Common myeloid progenitor, CD34-positive (primary cell): ENCODE data around the gene PWWP2A.

ENCODE experiments used
- CTCF ChIA-PET: fragments of 350-600 bp; sonication (Branson Sonifier 250); formaldehyde crosslinking; loops from one replicate; lab custom pipeline; 2021; ENCODE audit warnings: antibody characterized with exemption; lab: Charles Lee
- POLR2A ChIA-PET: fragments of 350-600 bp; sonication (Branson Sonifier 250); formaldehyde crosslinking; loops from one replicate; lab custom pipeline; 2021; ENCODE audit warnings: antibody characterized with exemption; lab: Charles Lee
- DNase-seq, 3 donors: peaks; one replicate each; pipeline versions ENCODE4 v3.0.0 to v3.0.0-alpha.2; 2013
- H3K27ac ChIP-seq, 2 experiments: 1 replicate in 1 of 2; 2 replicates in 1 of 2; pipeline ENCODE4 v1.7.0; 2013; ENCODE audit warnings: inconsistent platforms in 2 of 2, low read length in 2 of 2, mild to moderate bottlenecking in 2 of 2, low read depth in 1 of 2, moderate library complexity in 1 of 2; ENCODE audit not compliant: severe bottlenecking in 2 of 2, insufficient read depth in 1 of 2, poor library complexity in 1 of 2
- H3K27me3 ChIP-seq, 5 experiments: replicated peaks in 2 of 5; 1 replicate in 3 of 5; 2 replicates in 2 of 5; pipeline versions ENCODE4 v1.6.1 to v1.7.0; 2013; ENCODE audit warnings: low read length in 4 of 5, mild to moderate bottlenecking in 2 of 5, moderate library complexity in 2 of 5, inconsistent platforms in 1 of 5; ENCODE audit not compliant: insufficient read depth in 5 of 5, control insufficient read depth in 4 of 5
- H3K36me3 ChIP-seq, 4 experiments: 1 replicate in 2 of 4; 2 replicates in 2 of 4; pipeline versions ENCODE4 v1.6.1 to v1.7.0; 2013; ENCODE audit warnings: low read length in 3 of 4, control low read depth in 1 of 4, mild to moderate bottlenecking in 1 of 4; ENCODE audit not compliant: control insufficient read depth in 4 of 4, insufficient read depth in 4 of 4
- H3K4me1 ChIP-seq, 4 experiments: 1 replicate in 3 of 4; 2 replicates in 1 of 4; pipeline versions ENCODE4 v1.6.1 to v1.7.1; 2013; ENCODE audit warnings: low read length in 3 of 4, mild to moderate bottlenecking in 3 of 4, control low read depth in 1 of 4, inconsistent platforms in 1 of 4, moderate library complexity in 1 of 4; ENCODE audit not compliant: control insufficient read depth in 4 of 4, insufficient read depth in 4 of 4; ENCODE audit errors: control extremely low read depth in 1 of 4
- H3K4me3 ChIP-seq, 7 experiments: 1 replicate in 4 of 7; 2 replicates in 3 of 7; pipeline versions ENCODE4 v1.5.1 to v1.7.0; 2013; ENCODE audit warnings: mild to moderate bottlenecking in 7 of 7, low read length in 6 of 7, moderate library complexity in 6 of 7, inconsistent platforms in 2 of 7, low read depth in 2 of 7, control low read depth in 1 of 7; ENCODE audit not compliant: insufficient read depth in 4 of 7, control insufficient read depth in 1 of 7; ENCODE audit errors: extremely low read depth in 1 of 7
- H3K9me3 ChIP-seq, 5 experiments: 1 replicate in 4 of 5; 2 replicates in 1 of 5; pipeline versions ENCODE4 v1.6.1 to v1.7.1; 2013; ENCODE audit warnings: low read length in 4 of 5, mild to moderate bottlenecking in 2 of 5, inconsistent platforms in 1 of 5, low read depth in 1 of 5, moderate library complexity in 1 of 5; ENCODE audit not compliant: control insufficient read depth in 4 of 5, insufficient read depth in 2 of 5; ENCODE audit errors: control extremely low read depth in 1 of 5
- WGBS: methylation state at CpG from one replicate; pipeline ENCODE4 v1.1.5; 2013; ENCODE audit not compliant: insufficient coverage; 5-methylcytosine and 5-hydroxymethylcytosine counted together

PWWP2A gene

DNA sequence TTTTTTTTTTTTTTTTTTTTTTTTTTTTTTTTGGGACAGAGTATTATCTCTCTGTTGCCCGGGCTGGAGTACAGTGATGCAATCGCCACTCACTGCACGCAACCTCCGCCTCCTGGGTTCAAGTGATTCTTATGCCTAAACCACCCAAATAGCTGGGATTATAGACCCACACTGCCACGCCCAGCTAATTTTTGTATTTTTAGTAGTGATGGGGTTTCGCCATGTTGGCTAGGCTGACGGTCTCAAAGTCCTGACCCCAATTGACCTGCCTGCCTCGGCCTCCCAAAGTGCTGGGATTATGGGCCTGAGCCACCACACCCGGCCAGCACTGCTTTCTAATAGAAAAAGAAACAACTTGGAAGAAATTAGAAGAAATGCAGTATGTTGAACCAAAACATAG is 71.1 kb downstream of the PWWP2A start:
- Histone ChIP-seq H3K4me1 (no peaks in the 10 kb centered on the region), H3K27me3 (no peaks in the 10 kb centered on the region), H3K9me3 (no peaks in the 10 kb centered on the region), H3K4me3 (no peak overlapping the region), H3K36me3 (peaks cover 18 to 54% (median 41%) of the 10 kb centered on the region in 4 experiments), H3K27ac (no peak overlapping the region)
- 100% methylated on average over 3 of the region's 9 CpGs for WGBS
- no peak for DNase-seq
- ChIA-PET CTCF (interaction anchor here (1.6 kb wide), 1 partner anchor 26 kb away, joined by 4 read pairs; no protein-coding TSS in a partner anchor), POLR2A (no interaction called here)

DNA sequence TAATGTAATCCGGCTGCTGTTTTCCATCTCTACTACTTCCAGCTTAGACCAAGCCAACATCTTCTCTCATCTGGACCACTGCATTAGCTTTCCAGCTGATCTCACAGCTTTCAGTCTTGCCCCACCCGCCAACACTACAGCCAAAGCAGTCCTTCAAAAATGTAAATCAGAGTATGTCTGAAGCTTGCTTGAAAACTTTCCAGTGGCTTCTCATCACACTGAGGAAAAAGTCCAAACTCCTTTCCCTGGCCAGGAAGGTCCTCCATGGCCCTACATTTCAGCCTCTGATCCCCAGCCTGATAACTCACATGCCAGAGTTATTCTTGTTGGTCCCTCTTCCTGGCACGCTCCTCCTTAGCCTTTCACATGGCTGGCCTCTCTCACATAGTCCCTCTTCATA is 71.8 kb downstream of the PWWP2A start:
- Histone ChIP-seq H3K4me3 (no peak overlapping the region), H3K4me1 (no peaks in the 10 kb centered on the region), H3K36me3 (peaks cover 19 to 47% (median 36%) of the 10 kb centered on the region in 4 experiments), H3K9me3 (no peaks in the 10 kb centered on the region), H3K27ac (no peak overlapping the region), H3K27me3 (no peaks in the 10 kb centered on the region)
- WGBS: 100% methylated on average over 2 of the region's 3 CpGs
- ChIA-PET CTCF (interaction anchor here (1.6 kb wide), 1 partner anchor 26 kb away, joined by 4 read pairs; no protein-coding TSS in a partner anchor), POLR2A (no interaction called here)
- DNase-seq: no peak

DNA sequence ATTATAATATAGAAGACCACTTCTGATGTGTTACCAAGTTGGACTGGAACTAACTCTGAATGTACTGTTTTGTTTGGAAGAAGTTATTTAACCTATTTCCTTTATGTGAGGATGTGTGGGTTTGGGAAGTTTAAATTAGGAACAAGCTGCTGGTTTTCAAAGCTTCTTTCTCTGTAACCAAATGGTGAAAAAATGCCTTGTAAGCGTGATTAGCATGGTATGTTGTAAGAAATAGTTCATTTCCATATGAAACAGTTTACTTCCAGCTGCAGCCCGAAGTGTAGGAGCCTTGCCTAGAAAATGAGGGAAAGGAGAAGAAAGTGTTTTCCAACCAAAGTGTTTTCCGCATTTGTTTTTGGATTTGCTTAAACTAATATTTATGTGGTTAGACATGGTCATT is 74.3 kb downstream of the PWWP2A start:
- CTCF ChIA-PET: interaction anchor here (1.5 kb wide), 1 partner anchor 22 kb away, joined by 3 read pairs; no protein-coding TSS in a partner anchor
- H3K36me3 ChIP-seq: peaks cover 19 to 40% (median 26%) of the 10 kb centered on the region in 4 experiments
- POLR2A ChIA-PET: no interaction called here
- WGBS: no CpG with 5 or more reads among the region's 3 CpGs
- H3K27me3 ChIP-seq: no peaks in the 10 kb centered on the region
- no peaks in the 10 kb centered on the region for H3K9me3 ChIP-seq
- H3K4me1 ChIP-seq: no peaks in the 10 kb centered on the region
- no peak overlapping the region for H3K27ac ChIP-seq
- no peak for DNase-seq
- H3K4me3 ChIP-seq: no peak overlapping the region

- CTCF ChIA-PET: interaction anchor here (1.5 kb wide), 1 partner anchor 21 kb away, joined by 3 read pairs; no protein-coding TSS in a partner anchor
- H3K27ac ChIP-seq: no peak overlapping the region
- POLR2A ChIA-PET: no interaction called here
Measured at GRCh38 chr5:160044391-160044804, 74.9 kb downstream of the PWWP2A start.

DNA sequence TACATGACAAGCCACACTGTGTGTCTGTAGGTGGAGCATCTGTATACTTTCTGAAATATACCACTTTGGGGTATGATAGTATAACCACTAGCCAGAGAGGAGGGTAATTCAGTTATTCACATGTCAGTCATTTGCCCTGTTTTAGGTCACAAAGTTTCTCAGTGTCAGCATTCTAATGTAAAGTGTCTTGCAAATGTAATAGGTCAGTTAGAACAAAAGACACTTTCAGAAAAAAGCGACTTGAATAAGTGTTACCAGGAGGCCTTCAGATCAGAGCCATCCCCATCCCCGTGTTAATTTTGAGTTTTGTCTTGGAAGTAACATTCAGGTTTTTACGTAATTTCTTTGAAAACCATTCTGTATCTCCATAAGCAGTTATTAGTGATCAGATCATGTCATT is 76.6 kb downstream of the PWWP2A start:
- no peak overlapping the region for H3K4me3 ChIP-seq
- ChIA-PET POLR2A (no interaction called here), CTCF (no interaction called here)
- no peaks in the 10 kb centered on the region for H3K9me3 ChIP-seq
- peaks cover 26 to 45% (median 29%) of the 10 kb centered on the region in 4 experiments for H3K36me3 ChIP-seq
- H3K27me3 ChIP-seq: no peaks in the 10 kb centered on the region
- DNase-seq: no peak
- H3K4me1 ChIP-seq: no peaks in the 10 kb centered on the region
- 100% methylated on average over 2 of the region's 3 CpGs for WGBS
- no peak overlapping the region for H3K27ac ChIP-seq

More at GRCh38 chr5:160044391-160044804, 74.9 kb downstream of the PWWP2A start:
- peaks cover 17 to 36% (median 22%) of the 10 kb centered on the region in 4 experiments for H3K36me3 ChIP-seq
- WGBS: 100% methylated on average over 1 of the region's 1 CpG
- H3K9me3 ChIP-seq: no peaks in the 10 kb centered on the region
- no peaks in the 10 kb centered on the region for H3K4me1 ChIP-seq
- no peaks in the 10 kb centered on the region for H3K27me3 ChIP-seq
- DNase-seq: no peak
- no peak overlapping the region for H3K4me3 ChIP-seq
